ENCODE data around the gene ARMC12.

DNA sequence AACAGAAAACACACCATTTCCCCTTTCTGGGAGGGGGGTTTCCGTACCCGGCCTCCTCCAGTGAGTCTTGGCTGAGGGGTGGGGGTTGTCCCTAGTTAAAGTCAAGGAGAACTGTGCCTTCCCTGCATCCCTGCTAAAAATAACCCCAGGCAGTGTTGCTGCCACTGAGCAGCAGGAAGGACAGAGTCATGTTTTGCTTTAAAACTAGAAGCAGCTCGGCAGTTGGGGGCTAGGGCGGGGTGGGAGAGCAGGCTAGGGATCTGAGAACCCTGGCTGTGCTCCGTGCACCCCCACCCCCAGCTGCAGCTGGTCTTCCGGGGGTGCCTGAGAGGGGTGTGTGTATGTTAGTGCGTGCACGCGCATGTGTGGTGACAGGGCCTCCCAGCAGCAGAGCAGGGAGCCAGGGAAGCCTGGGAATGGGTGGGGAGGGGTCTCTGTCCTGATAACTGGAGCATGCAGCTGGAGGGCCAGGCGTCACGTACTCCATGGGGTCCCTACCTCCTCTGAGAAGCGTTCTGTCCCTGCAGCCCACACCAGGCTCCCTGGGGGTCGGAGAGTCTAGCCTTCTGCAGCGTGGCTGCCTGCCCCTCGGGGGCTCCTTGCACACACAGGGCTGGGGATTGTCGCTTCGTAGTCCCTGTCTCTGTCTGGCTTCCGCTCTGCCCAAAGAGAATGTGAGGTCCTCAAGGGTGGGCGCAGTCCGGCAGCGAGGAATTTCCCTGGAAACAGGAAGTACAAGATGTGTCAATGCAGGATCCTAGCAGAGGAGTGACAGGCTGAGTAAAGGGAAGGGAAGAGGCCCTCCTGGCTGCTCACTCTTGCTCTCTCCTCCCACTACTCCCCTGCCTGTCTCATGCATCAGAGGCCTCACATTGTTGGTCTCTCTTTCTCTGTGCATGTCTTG lies 16.8 kb upstream of the ARMC12 start:
- TF ChIP-seq, protein P1, sequence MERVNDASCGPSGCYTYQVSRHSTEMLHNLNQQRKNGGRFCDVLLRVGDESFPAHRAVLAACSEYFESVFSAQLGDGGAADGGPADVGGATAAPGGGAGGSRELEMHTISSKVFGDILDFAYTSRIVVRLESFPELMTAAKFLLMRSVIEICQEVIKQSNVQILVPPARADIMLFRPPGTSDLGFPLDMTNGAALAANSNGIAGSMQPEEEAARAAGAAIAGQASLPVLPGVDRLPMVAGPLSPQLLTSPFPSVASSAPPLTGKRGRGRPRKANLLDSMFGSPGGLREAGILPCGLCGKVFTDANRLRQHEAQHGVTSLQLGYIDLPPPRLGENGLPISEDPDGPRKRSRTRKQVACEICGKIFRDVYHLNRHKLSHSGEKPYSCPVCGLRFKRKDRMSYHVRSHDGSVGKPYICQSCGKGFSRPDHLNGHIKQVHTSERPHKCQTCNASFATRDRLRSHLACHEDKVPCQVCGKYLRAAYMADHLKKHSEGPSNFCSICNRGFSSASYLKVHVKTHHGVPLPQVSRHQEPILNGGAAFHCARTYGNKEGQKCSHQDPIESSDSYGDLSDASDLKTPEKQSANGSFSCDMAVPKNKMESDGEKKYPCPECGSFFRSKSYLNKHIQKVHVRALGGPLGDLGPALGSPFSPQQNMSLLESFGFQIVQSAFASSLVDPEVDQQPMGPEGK (CRISPR knock-in tag; IDR thresholded peaks at IDR 0.05; ENCODE audit: borderline replicate concordance) = no peak
- TF ChIP-seq BACH2 (CRISPR knock-in tag; IDR thresholded peaks at IDR 0.05; ENCODE audit: borderline replicate concordance) = no peak
- TF ChIP-seq ZFP3 (CRISPR knock-in tag; IDR thresholded peaks at IDR 0.05) = no peak
- TF ChIP-seq ESRRG (CRISPR knock-in tag; IDR thresholded peaks at IDR 0.05) = no peak
- no peak for TF ChIP-seq GLIS3 (CRISPR knock-in tag; IDR thresholded peaks at IDR 0.05)
- no peak for TF ChIP-seq ARNTL (CRISPR knock-in tag; IDR thresholded peaks at IDR 0.05; ENCODE audit: borderline replicate concordance, low read depth)
- TF ChIP-seq ZNF70 (CRISPR knock-in tag; IDR thresholded peaks at IDR 0.05) = no peak
- TF ChIP-seq ISL1 (CRISPR knock-in tag; IDR thresholded peaks at IDR 0.05) = no peak
- TF ChIP-seq OSR1 (CRISPR knock-in tag; IDR thresholded peaks at IDR 0.05) = no peak
- TF ChIP-seq ZFP30 (CRISPR knock-in tag; IDR thresholded peaks at IDR 0.05) = no peak
- TF ChIP-seq, protein P2, sequence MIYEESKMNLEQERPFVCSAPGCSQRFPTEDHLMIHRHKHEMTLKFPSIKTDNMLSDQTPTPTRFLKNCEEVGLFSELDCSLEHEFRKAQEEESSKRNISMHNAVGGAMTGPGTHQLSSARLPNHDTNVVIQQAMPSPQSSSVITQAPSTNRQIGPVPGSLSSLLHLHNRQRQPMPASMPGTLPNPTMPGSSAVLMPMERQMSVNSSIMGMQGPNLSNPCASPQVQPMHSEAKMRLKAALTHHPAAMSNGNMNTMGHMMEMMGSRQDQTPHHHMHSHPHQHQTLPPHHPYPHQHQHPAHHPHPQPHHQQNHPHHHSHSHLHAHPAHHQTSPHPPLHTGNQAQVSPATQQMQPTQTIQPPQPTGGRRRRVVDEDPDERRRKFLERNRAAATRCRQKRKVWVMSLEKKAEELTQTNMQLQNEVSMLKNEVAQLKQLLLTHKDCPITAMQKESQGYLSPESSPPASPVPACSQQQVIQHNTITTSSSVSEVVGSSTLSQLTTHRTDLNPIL (CRISPR knock-in tag; IDR thresholded peaks at IDR 0.05; ENCODE audit: low read depth) = no peak
- TF ChIP-seq RARB (CRISPR knock-in tag; IDR thresholded peaks at IDR 0.05) = no peak
- TF ChIP-seq, protein P3, sequence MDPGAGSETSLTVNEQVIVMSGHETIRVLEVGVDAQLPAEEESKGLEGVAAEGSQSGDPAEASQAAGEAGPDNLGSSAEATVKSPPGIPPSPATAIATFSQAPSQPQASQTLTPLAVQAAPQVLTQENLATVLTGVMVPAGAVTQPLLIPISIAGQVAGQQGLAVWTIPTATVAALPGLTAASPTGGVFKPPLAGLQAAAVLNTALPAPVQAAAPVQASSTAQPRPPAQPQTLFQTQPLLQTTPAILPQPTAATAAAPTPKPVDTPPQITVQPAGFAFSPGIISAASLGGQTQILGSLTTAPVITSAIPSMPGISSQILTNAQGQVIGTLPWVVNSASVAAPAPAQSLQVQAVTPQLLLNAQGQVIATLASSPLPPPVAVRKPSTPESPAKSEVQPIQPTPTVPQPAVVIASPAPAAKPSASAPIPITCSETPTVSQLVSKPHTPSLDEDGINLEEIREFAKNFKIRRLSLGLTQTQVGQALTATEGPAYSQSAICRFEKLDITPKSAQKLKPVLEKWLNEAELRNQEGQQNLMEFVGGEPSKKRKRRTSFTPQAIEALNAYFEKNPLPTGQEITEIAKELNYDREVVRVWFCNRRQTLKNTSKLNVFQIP (CRISPR knock-in tag; IDR thresholded peaks at IDR 0.05; ENCODE audit: borderline replicate concordance, low read depth) = no peak
- TF ChIP-seq ZC3H10 (CRISPR knock-in tag; IDR thresholded peaks at IDR 0.05) = no peak
